Diencephalon (tissue), 1 donor: ENCODE results near the gene SERPINB2. TPM values are rescaled to one million over a fixed set of nuclear protein-coding genes. Genes with fewer than 3 reads are reported as not detected.

Source experiments
- total RNA-seq: library from RNA; depleted of rRNA; stranded (reverse); fragments of >200 nt; gene quantifications from one replicate; pipeline ENCODE4 v1.2.3, GENCODE V29; 2014

The SERPINB2 gene
- 0.23 TPM for total RNA-seq

GRCh38 chr18:63887424-63887823, at the start of gene SERPINB2:
SERPINB2 (plus strand) TSS chr18:63887705; CDS start chr18:63891445, 3,740 bp downstream.

GRCh38 chr18:63907664-63908063, 20.2 kb downstream of the SERPINB2 start, which contains the start of gene SERPINB10:
SERPINB10 (plus strand) TSS chr18:63907958; CDS start chr18:63915511, 7,553 bp downstream.

GRCh38 chr18:63949068-63949737, 61.7 kb downstream of the SERPINB2 start, which contains the start of gene HMSD:
HMSD (plus strand) TSS chr18:63949301; CDS start chr18:63953456, 4,155 bp downstream.

Other genes with a start within 250 kb of the SERPINB2 start
- not detected for gene SERPINB4, start 243.4 kb upstream of the SERPINB2 start, total RNA-seq
- gene SERPINB3, start 225.8 kb upstream of the SERPINB2 start, total RNA-seq: not detected
- gene SERPINB11, start 184.7 kb upstream of the SERPINB2 start, total RNA-seq: not detected
- gene SERPINB7, start 112.3 kb upstream of the SERPINB2 start, total RNA-seq: not detected
- gene SERPINB10, start 20.3 kb downstream of the SERPINB2 start, total RNA-seq: 0.46 TPM
- gene HMSD, start 61.6 kb downstream of the SERPINB2 start, total RNA-seq: 0.69 TPM
- 2.1 TPM for gene SERPINB8, start 82.4 kb downstream of the SERPINB2 start, total RNA-seq